NCI-H2227 treated with DMSO at 0.1 percent for 48 hours (cell line): ENCODE results near the gene TPD52L1.

Experiments
- DNase-seq: peaks from one replicate; lab custom pipeline; 2025; lab: John Stamatoyannopoulos, UW

TPD52L1 gene

DNA sequence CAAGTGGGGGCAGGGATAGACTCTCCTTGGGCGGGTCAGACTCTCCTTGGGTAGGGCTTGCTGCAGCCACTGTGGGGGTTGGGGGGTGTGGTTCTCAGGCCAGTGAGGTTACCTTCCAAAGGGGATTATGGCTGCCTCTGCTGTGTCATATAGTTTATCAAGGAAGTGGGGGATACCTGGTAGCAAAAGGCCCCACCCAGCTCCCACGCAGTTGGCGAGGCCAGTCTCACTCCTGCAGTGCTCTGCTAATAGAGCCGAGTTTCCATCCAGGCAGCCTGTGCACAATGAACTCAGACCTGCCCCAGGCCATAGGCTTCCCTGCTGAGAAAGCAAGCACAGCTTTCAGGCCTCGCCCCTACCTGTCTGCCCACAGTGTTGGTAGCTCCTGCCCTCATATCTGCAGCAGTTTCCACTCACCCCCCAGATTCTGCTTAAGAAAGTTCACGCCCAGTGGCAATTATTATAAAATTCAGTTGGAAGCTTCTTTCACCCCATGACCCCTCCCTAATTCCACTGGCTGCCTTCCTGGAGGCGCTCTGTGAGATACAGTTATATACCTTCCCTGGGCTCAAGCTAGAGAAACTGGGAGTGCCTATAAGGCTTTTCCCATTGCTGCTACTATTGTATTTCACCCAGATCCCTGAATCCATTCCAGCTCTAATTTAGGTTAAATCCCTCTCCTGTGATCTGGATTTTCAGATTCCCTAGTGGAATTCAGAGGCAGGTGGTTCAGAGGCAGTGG is 92.1 kb downstream of the TPD52L1 start:
- no peak for DNase-seq

DNA sequence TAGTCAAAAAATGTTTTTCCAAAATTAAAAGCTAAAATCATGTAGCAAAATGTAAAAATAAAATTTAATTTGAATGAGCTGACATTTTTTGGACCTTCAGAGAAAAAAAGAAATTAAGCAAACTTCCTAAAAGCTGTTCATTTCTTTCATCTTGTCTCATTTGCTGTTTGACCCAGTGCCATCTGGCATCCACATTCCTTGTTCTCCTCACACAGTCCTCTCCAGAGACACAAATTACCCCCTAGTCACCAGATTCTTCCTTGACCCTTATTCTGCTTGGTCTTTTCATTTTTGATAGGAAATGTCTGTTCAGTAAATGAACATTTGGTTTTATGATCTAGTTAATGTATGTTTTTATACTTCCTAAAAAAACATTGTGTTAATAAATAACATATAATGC is 93.0 kb downstream of the TPD52L1 start:
- DNase-seq, result no peak

DNA sequence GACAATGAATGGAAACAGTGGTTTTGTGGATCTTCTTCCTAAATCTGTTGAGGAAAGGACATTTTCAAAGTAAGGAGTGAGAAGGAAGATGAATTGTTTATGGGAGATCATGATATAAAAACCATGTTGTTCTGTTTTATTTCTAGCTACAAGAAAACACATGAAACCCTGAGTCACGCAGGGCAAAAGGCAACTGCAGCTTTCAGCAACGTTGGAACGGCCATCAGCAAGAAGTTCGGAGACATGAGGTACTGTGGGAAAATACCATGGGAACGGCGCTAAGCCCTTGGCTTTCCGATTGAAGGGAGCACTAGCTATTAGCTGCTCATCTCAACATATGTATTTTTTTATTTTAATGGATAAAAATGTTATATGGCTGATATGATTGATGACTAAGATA is 94.6 kb downstream of the TPD52L1 start:
- DNase-seq, result no peak

DNA sequence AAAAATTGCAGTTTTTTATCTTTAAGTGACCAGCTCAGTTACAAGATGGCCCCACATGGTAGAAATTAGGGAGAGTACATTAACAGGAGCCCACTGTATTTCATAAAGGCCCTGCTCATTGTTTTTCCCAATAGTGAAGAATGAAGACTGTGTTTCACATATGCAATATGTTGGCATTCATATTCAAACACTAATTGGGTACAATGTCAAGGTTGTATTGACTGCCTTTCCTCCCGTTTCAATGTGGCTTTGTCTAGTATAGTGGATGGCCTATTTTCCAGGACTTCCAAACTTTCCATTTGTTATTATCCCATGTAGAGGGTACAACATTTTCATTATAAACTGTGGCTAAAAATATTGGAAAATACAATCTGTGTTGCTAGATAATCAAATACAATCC is 96.9 kb downstream of the TPD52L1 start:
- DNase-seq, result no peak

DNA sequence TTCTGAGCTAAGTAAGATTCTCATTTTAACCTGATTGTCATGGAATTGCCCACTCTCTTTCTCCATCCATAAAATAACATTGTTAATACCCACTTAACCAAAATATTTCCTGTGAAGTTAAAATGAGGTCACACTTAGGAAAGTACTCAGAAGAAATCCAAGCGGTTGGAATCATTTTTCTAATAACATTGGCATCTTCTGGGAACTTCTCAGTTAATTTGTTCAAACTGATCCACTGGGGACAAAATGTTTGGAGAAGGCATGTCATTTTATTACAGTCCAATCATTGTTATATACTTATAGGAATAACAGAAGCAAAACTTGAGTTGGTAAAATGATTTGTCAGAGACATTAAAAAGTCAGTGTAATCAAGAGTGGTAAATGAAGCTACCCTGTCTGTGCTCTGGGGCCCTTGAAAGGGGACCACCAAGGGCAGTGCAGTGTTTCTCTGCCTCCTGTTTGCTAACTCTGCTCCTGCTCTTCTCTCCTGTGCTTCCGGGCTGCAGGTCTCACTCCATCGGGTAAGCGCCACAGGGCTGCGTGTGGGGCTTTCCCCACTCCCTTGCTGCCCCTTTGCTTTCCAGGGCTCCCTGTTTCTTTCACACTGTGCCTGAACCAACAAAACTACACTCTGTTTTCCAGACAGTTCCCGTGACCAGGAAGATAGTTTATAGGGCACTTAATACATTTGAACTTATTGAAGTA is 98.1 kb downstream of the TPD52L1 start:
- DNase-seq, result no peak

DNA sequence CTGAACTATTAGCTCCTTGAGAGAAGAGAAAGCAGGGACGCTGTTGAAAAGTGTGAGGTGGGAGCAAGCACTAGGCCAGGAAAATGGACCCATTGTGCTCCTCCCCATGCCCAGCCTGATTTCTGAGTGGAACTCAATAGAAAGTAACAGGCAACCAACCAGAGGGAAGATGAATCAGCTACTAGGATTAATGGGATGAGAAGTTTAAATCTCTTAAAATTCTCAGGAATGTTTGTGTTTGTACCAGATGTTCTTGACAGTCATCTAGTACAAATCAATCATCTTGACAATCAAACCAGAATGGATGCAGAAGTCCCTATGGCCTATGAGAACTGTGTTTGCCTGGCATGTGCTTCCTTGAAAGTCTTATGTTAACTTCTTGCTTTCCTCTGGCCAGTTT is 99.3 kb downstream of the TPD52L1 start:
- no peak for DNase-seq

DNA sequence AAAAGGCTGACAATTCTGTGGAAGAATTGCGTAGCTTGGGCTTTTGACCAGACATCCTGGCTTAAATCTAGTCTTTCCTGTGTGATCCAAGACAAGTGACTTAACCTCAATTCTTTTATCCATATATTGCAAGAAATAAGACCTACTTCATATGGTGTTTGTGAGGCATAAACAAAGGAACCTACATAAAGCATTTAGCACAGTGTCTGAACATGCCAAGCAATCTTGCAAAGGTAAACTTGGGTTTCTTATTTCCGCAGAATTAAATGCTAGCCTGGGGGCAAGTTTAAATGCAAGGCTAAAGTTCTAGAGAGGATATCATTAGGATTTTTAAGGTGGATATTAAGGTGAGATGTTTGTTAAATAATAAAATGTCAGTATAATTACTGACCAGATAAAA is 100.3 kb downstream of the TPD52L1 start:
- no peak for DNase-seq

DNA sequence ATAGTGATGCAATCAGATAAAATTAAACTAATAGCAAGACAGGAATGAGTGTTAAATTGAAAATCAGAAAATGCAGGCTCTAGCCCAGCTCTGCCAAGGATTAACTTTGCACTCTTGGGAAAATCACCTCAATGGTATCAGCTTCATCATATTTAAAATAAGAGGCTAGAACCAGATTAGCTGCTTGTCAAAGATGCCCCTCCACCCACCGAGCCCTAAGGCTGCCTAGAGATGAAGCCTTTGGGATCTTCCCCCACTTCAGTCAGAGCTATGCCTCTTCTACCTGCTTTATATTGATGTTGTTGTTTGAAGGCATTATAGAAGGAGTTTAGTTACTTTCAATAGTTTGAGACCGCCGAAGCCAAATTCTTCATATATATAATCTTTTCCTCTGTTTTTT is 100.7 kb downstream of the TPD52L1 start:
- no peak for DNase-seq

DNA sequence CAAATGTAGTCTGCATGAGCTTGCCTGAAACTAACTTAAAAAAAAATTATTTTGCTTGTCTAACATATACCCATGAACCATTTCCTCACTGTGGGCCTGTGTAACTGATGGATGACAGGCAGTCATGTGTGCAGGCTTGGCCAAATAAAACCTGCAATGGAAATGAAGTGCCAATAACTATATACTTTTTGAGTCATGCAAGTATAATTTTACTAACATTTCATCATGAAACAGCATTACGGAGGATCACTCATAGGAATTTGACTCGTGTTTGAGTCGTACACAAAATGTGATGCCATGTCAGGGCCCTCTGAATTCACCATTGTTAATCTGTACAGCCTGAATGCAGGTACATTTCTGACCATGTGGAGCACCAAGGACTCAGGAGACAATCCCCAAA is 101.6 kb downstream of the TPD52L1 start:
- no peak for DNase-seq

DNA sequence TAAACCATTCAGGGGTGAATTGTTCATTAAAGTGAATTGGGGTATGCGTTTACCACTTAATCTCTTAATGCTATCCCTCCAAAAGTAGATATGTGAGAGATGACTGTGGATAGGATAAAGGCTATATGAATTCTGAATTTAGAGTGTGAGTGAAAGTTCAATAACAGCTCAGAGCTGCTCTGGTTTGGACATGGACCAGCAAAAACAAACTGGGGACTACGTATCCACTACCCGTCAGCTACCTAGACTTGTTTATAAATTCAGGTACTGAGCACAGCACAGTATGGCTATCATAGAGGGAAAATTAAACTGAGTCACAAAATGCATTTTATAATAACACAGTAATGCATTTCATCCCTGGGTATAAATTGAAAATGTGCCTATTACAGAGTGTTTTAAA is 103.8 kb downstream of the TPD52L1 start:
- no peak for DNase-seq

DNA sequence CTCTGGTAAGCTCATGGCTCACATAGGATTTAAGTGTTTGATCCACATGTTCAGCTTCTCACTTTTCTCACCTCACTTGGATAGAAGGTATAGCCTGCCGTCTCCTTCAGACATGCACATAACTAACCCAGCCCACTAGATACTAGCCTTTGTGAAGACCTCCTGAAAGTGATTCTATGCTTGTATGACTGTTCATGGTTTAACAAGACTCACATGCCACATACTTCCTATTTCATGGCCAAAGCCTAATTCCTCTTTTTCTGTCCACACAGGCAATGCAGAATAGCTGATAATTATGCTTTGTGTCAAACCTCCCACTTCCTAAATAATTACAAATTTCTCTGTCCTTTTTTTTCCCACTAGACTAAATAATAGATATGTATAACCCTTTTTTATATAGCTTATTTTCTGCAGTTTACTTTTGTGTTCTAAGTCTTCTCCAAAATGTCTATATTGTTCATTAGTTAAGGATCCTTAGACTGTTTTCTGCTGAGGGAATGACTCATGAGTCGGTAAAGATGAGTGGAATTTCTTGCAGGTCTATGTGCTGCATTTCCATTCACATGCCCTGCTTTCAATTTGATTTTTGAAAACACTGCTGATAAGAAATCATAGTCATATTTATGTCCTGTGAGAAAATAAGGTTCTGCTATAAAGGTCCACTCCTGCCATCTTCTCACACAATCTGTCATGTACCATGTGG is 105.2 kb downstream of the TPD52L1 start:
- DNase-seq, result no peak

DNA sequence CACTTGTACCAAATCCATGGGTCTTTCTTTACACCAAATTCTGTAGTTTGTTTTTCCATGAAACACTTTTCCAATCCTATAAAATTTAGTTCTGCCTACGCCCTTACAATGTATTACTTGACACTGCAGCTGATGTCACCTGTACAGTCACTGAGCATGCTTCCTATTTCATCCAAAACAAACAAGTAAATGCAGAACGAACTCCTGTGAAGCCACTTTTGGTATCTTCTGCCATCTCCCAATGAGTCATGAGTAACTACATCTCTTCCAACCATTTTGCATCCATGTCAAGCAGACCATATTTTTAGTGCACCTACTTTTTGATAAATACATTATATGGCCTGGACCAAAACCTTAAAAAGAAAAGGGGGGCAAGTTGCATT is 105.8 kb downstream of the TPD52L1 start:
- no peak for DNase-seq

DNA sequence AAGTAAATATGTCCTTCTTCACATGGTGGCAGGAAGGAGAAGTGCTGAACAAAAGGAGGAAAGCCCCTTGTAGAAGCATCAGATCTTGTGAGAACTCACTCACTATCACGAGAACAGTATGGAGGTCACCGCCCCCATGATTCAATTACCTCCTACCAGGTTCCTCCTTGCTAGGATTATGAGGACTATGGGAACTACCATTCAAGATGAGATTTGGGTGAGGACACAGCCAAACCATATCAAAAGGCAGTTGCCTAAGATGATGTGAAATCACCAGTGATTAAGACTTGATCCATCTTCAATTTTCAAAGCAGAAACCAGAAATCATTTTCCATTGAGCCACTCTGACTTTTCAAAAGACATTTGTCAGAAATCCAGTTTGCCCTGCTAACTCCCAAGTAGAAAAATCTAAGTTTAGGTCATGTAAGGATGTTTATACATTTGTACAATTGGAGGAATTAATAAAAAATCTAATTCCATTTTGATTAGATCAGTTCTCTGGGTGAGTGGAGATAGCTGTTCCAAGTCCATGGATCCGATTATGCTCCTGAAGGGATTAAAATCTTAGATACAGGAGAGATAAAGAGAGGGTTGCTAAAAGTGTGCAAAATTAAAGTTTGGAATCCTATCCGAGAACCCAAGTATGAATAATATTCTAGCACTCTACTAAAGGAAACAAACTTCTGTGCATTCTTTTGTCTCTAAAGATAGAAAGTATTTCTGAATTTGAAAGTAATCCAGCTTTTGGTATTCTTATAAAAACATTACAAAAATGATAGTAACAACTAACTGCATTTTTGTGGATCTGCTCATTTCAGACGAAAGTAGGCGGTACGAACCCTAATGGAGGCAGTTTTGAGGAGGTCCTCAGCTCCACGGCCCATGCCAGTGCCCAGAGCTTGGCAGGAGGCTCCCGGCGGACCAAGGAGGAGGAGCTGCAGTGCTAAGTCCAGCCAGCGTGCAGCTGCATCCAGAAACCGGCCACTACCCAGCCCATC is 108.7 kb downstream of the TPD52L1 start:
- no peak for DNase-seq

DNA sequence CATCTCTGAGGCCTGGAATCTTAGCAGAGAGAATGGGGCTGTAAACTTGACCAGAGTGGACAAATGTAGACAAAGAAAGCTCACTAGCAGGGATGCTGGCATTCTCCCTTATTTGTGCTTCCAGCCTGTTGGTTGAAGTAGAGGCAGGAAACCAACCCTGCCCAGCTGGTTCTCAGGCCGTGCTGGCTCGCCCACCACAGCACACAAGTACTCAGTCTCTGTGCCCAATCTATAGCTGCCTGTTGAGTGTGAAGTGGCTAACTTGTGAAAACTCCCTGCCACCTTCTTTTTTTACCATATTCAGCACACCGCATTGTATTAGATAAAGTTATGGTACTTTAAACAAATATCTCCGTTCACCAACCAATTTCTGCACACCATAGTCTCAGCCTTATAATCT is 110.9 kb downstream of the TPD52L1 start:
- no peak for DNase-seq

DNA sequence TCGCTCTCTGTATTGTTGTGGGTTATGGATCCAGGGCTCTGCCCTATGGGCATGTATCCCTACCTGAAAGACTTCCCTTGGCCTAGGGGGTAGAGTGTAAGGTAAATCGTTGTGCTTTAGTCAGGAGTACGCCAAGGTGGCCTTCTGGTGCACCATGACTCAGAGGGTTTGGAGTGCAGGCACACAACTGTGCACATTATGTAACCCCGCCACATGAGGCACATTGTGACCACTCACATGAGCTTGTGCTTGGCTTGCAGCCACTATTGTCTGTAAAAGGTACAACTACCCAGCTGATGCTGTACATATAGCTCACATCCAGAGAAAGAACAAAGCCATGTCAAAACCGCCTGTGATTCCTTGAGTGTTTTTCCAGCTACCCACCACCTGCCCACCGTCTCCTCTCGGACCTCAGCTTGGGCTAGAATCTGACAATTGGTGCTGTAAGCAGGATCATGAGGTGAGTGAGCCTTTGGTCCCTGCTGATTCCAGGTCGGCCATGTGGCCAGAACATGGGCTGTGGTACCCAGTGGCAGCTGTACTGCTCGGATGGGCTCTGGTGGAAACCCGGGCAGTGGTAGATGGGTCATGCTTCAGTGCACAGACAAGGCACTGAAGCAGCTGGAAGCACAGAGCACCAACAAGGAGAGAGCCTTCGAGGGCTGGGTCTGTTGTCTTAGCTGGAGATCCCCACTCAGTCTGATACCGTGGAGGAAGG is 114.4 kb downstream of the TPD52L1 start:
- DNase-seq, result no peak

DNA sequence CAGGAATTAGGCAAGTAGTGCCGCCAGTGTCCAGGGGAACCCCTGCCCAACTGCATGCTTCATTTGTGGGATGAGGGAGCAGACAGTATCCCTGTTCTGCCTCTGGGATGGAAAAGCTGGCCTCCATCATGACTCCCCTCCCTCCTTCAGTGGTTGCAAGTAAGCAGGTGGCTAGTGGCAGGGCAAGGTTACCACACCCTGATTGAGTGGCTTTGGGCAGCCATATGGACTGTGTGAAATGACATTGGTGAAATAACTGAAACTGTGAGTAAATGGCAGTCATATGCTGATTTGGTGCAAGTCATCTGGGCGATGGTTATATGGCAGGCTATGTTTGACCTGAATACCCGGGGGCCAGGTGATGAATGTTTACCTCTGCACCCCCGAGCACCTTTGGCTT is 115.2 kb downstream of the TPD52L1 start:
- no peak for DNase-seq

DNA sequence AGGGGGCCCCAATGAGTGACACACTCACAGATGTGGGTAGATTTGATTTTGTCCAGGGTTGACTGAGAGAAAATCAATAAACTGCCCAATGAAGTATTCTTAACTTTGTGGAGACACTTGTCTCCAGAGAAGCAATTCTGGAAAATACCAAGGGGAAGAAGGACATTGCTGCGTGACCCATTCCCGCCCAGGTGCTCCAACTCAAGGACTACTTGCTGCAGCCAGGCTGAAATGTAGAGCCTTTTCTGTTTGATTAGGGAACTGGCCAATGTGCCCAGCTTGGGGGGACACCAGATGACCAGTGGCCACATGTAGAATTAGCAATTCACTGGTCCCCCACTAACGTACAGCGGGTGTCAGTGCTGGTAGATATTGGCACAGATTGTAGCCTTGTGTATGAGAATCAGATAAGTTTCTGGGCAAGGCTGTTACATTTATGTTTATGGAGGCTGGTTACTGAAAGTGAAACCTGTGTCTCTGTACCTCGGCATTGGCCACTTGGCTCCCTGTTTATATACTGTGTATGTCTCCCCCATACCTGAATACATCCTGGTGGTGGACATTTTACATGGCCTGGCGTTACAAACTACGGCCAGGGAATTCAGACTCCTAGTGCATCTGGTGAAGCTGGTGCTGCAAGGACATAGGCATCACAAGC is 115.9 kb downstream of the TPD52L1 start:
- DNase-seq, result no peak

DNA sequence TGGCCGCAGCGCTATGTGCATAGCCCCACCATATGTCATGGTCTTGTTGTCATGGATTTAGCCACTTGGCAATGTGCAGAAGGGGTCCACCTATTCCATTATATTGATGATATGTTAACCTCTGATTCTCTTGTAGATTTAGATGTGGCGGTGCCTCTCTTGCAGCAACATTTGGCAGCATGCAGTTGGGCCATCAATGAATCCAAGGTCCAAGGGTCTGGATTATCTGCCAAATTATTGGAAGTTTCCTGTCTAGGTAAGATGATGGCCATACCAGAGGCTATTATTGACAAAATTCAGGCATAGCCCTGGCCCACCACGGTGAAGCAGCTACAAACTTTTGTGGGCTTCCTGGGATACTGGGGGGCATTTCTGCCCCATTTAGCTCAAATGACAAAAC is 116.8 kb downstream of the TPD52L1 start:
- DNase-seq, result no peak

DNA sequence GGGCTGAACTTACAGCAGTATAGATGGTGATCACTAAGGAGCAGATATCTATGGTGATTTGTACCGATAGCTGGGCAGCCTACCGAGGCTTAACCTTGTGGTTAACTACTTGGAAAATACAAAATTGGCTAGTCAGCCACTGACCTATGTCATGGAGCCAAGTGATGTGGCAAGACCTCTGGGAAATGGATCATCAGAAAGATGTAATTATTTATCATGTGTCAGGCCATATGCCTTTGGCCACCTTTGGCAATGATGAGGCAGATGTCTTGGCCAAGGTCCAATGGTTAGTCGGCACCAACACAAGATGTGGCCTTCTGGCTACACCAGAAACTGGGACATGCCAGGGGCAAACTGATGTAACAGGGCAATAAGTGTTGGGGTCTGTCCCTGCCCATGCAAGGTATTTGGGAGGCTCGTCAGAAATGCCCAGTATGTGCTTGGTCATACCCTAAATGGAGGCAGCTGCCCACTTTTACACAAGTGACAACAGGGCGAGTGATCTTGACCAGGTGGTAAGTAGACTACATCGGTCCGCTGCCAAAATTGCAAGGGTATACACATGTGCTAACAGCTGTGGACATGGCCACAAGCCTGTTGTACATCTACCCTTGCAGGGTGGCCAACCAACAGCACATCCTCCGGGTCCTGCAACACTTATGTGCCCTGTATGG is 118.0 kb downstream of the TPD52L1 start:
- DNase-seq, result no peak

DNA sequence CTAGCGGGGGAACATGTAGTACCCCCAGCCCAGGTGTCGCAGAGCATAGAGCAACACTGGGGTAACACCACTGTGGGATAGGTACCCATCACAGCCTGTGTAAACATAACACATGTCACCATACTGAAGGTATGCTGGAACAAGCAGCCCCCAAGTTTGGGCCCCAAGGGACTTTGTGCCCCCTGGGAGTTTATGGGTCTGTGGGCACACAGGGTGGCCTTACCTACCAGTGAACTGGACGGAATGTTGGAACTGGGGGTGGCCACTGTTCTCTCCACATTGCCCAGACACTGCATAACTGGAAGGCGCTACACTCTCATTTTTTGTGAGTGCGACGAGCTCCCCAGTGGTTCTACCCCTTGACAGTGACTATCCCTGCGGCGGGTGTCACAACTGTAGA is 119.7 kb downstream of the TPD52L1 start:
- DNase-seq, result no peak
